PC-3 (cell line): ENCODE results near the gene CACTIN. TPM values are rescaled to one million over a fixed set of nuclear protein-coding genes. Genes with fewer than 3 reads are reported as not detected.
"Not testable (repeated sequence)": the region's sequence is repeated elsewhere in the genome, so short reads cannot be mapped to it uniquely, and the experiment has no call there.

ENCODE experiments used
- ATAC-seq: fragments of 200-7000 bp; cut with Tn5 transposase; 2 replicates; pipeline ENCODE4 v1.9.1; 2020; ENCODE audit warnings: mild to moderate bottlenecking, moderate library complexity
- BruUV-seq: library from RNA; stranded (reverse); fragments of 400-500 nt; replicated peaks from 2 replicates; lab custom pipeline; 2021; lab: Mats Ljungman, UMichigan
- CTCF ChIA-PET: fragments of 300-600 bp; sonication (Branson Sonifier 250); formaldehyde crosslinking; loops from one replicate; lab custom pipeline; 2022; ENCODE audit warnings: antibody characterized with exemption; lab: Charles Lee
- POLR2A ChIA-PET: fragments of 300-600 bp; sonication (Branson Sonifier 250); formaldehyde crosslinking; loops from one replicate; lab custom pipeline; 2022; ENCODE audit warnings: antibody characterized with exemption; ENCODE audit not compliant: unreplicated experiment; lab: Charles Lee
- DNase-seq: peaks from one replicate; pipeline ENCODE4 v3.0.0-alpha.2; 2015
- H2AFZ ChIP-seq: fragments of 300-600 bp; sonication (generic); 2 replicates; pipeline ENCODE4 v1.6.0; 2016; ENCODE audit warnings: antibody characterized with exemption, low read length
- H3F3A ChIP-seq: fragments of 300-600 bp; sonication (generic); one replicate; pipeline ENCODE4 v1.6.0; 2017; ENCODE audit warnings: antibody characterized with exemption, low read length, control low read depth, mild to moderate bottlenecking; ENCODE audit not compliant: unreplicated experiment
- H3K27ac ChIP-seq: fragments of 300-600 bp; sonication (generic); 2 replicates; pipeline ENCODE4 v1.5.1; 2016; ENCODE audit warnings: mild to moderate bottlenecking, low read length
- H3K27me3 ChIP-seq: fragments of 300-600 bp; sonication (generic); 2 replicates; pipeline ENCODE4 v1.6.1; 2016; ENCODE audit warnings: low read length, mixed read lengths
- H3K36me3 ChIP-seq: fragments of 300-600 bp; sonication (generic); 2 replicates; pipeline ENCODE4 v1.6.1; 2016; ENCODE audit warnings: low read depth, mixed run types, low read length, mixed read lengths
- H3K4me1 ChIP-seq: fragments of 300-600 bp; sonication (generic); 2 replicates; pipeline ENCODE4 v1.5.1; 2016; ENCODE audit warnings: low read length; ENCODE audit not compliant: insufficient read depth
- H3K4me2 ChIP-seq: fragments of 300-600 bp; sonication (generic); 2 replicates; pipeline ENCODE4 v1.6.0; 2016; ENCODE audit warnings: low read length
- H3K4me3 ChIP-seq: fragments of 300-600 bp; sonication (generic); 2 replicates; pipeline ENCODE4 v1.5.1; 2016; ENCODE audit warnings: mild to moderate bottlenecking, low read length, mixed read lengths
- H3K79me2 ChIP-seq: fragments of 300-600 bp; sonication (generic); 2 replicates; pipeline ENCODE4 v1.6.1; 2017; ENCODE audit warnings: low read length, mixed read lengths
- H3K9ac ChIP-seq: fragments of 300-600 bp; sonication (generic); 2 replicates; pipeline ENCODE4 v1.6.0; 2016; ENCODE audit warnings: mild to moderate bottlenecking, low read length
- H3K9me2 ChIP-seq: fragments of 300-600 bp; sonication (generic); replicated peaks from 2 replicates; pipeline ENCODE4 v1.6.1; 2016; ENCODE audit warnings: mixed run types, low read length, mixed read lengths
- H3K9me3 ChIP-seq: fragments of 300-600 bp; sonication (generic); 2 replicates; pipeline ENCODE4 v1.6.1; 2016; ENCODE audit warnings: low read length, mixed read lengths
- H4K20me1 ChIP-seq: fragments of 300-600 bp; sonication (generic); 2 replicates; pipeline ENCODE4 v1.6.1; 2016; ENCODE audit warnings: low read length, mixed read lengths
- CTCF ChIP-seq: fragments of 300-600 bp; sonication (generic); conservative IDR thresholded peaks from 2 replicates; pipeline ENCODE4 v1.5.1; 2017; ENCODE audit warnings: antibody characterized with exemption, low read depth, mild to moderate bottlenecking, low read length
- EZH2 ChIP-seq: fragments of 300-600 bp; sonication (generic); IDR thresholded peaks from one replicate; pipeline ENCODE4 v1.6.1; 2017; ENCODE audit warnings: antibody characterized with exemption, mild to moderate bottlenecking, low read length; ENCODE audit not compliant: unreplicated experiment
- EZH2phosphoT487 ChIP-seq: fragments of 300-600 bp; sonication (generic); IDR thresholded peaks from 2 replicates; pipeline ENCODE4 v1.6.1; 2018; ENCODE audit warnings: mild to moderate bottlenecking, antibody characterized with exemption, low read length, borderline replicate concordance
- intact Hi-C: fragments of 100-400 bp; cut with micrococcal nuclease; formaldehyde crosslinking; loops from 2 replicates; pipeline ENCODE4 v1.9.0; 2023
- total RNA-seq: library from RNA; depleted of rRNA; stranded (reverse); fragments of >200 nt; gene quantifications from 2 replicates; pipeline ENCODE4 v1.2.3, GENCODE V29; 2014

The CACTIN gene
- total RNA-seq, 1 experiment from 2014 or later: 47.8 TPM

- Histone ChIP-seq H3F3A (no peaks in the 10 kb centered on the region), H3K9me3 (no peaks in the 10 kb centered on the region), H3K27ac (no peak within 1 kb of the TSS), H3K9me2 (no peaks in the 10 kb centered on the region), H3K4me2 (no peak within 1 kb of the TSS), H3K79me2 (no peaks in the 10 kb centered on the region), H3K9ac (no peak within 1 kb of the TSS), H3K27me3 (no peaks in the 10 kb centered on the region), H3K4me3 (no peak within 1 kb of the TSS), H2AFZ (no peak within 1 kb of the TSS), H3K36me3 (no peaks in the 10 kb centered on the region), H3K4me1 (peaks cover 1% of the 10 kb centered on the region; the same call in 1 of the 2 replicates), H4K20me1 (no peaks in the 10 kb centered on the region)
- TF ChIP-seq EZH2phosphoT487 (no peak), EZH2 (no peak), CTCF (no peak)
- DNase-seq (no peak), ATAC-seq (no peak)
- no TSS peak for BruUV-seq
- ChIA-PET POLR2A (no interaction called here), CTCF (no interaction called here)
- intact Hi-C loops: no loop called here
Measured at GRCh38 chr19:3585301-3586126, 41.1 kb downstream of the CACTIN start, which contains the start of gene GIPC3. Gene GIPC3 (plus strand): TSS chr19:3585478. CDS start chr19:3585598, 120 bp downstream.

GRCh38 chr19:3584036-3584802, 42.4 kb downstream of the CACTIN start:
- H2AFZ ChIP-seq, H3K9ac ChIP-seq, CTCF ChIA-PET, H4K20me1 ChIP-seq, BruUV-seq, intact Hi-C loops, H3K36me3 ChIP-seq, POLR2A ChIA-PET, H3F3A ChIP-seq, H3K9me3 ChIP-seq, H3K27ac ChIP-seq, H3K4me1 ChIP-seq, DNase-seq, H3K27me3 ChIP-seq, H3K4me3 ChIP-seq, H3K4me2 ChIP-seq, H3K79me2 ChIP-seq, H3K9me2 ChIP-seq, ATAC-seq: not testable (repeated sequence)

GRCh38 chr19:3581792-3582191, 44.8 kb downstream of the CACTIN start:
- H3K9ac ChIP-seq, DNase-seq, BruUV-seq, intact Hi-C loops, POLR2A ChIA-PET, H3K36me3 ChIP-seq, H3K79me2 ChIP-seq, ATAC-seq, H3K27me3 ChIP-seq, H3K9me3 ChIP-seq, CTCF ChIA-PET, H3K27ac ChIP-seq, H3K4me3 ChIP-seq, H3K4me1 ChIP-seq, H2AFZ ChIP-seq, H4K20me1 ChIP-seq, H3K4me2 ChIP-seq, H3K9me2 ChIP-seq, H3F3A ChIP-seq: not testable (repeated sequence)
